HG02885 (cell line): ENCODE data around the gene CNMD.
"Not testable (repeated sequence)": the region's sequence is repeated elsewhere in the genome, so short reads cannot be mapped to it uniquely, and the experiment has no call there.

Experiments
- ATAC-seq: cut with Tn5 transposase; IDR thresholded peaks from one replicate; pipeline ENCODE4 v1.9.1; 2021; ENCODE audit warnings: mild to moderate bottlenecking; ENCODE audit not compliant: unreplicated experiment, poor library complexity

CNMD gene

GRCh38 chr13:52701728-52702465 lies 37.7 kb downstream of the CNMD start:
- ATAC-seq, result no peak

GRCh38 chr13:52696566-52696965 lies 43.1 kb downstream of the CNMD start:
- ATAC-seq, result no peak

GRCh38 chr13:52695856-52696255 lies 43.8 kb downstream of the CNMD start:
- peak; percentile 90 for ATAC-seq

GRCh38 chr13:52686376-52686775 lies 53.2 kb downstream of the CNMD start:
- ATAC-seq, result no peak

- not testable (repeated sequence) for ATAC-seq
Observed at GRCh38 chr13:52685806-52686205, 53.8 kb downstream of the CNMD start.

- ATAC-seq, result no peak
Observed at GRCh38 chr13:52677823-52678222, 61.8 kb downstream of the CNMD start.

GRCh38 chr13:52673465-52673864 lies 66.2 kb downstream of the CNMD start:
- ATAC-seq, result no peak

- no peak for ATAC-seq
Observed at GRCh38 chr13:52670726-52671125, 68.9 kb downstream of the CNMD start.

- ATAC-seq, result no peak
Observed at GRCh38 chr13:52669677-52670076, 69.9 kb downstream of the CNMD start.

GRCh38 chr13:52665325-52665724 lies 74.3 kb downstream of the CNMD start:
- no peak for ATAC-seq

- no peak for ATAC-seq
Observed at GRCh38 chr13:52664272-52664671, 75.3 kb downstream of the CNMD start.

GRCh38 chr13:52659340-52659739 lies 80.3 kb downstream of the CNMD start:
- no peak for ATAC-seq
